Cerebellar cortex (tissue), 1 donor: ENCODE results near the gene UQCC2.

ENCODE experiments used
- DNase-seq: peaks from one replicate; pipeline ENCODE4 v3.0.0-alpha.2; 2015; ENCODE audit warnings: low spot score

The UQCC2 gene

DNA sequence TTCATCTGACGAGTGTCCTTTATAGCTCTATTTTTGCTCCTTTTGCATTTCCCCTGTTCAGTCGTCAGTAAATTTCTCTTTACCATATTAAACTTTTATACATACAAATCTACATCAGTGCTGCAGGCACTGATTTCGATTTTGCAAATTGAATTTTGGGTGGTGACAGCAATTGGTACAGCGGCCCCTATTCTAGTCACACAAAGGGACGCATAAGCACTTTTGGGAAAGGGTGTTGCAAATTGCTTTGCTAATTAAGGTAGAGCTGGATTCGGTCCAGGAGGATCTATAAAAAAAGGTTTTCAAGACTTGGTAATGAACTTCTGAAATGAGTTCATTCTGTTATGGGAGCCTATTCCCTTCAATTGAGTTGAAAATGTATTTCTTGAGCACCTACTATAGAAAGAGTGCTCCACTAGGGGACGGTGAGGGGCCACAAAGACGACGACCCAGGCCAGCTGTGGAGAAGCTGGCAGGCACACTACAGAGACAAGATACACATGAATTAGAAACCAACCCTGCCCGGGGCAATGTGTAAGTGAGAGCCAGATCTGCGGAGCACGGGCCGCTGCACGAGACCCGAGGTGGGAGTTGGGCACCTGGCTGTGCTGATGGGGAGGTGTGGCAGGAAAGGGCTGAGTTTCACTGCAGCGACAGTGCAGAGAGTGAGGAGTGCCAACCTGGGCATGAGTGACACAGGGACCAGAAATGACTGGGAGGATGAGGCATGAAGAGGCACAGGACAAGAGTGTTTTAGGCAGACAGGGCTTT lies 5.4 kb downstream of the UQCC2 start:
- DNase-seq: no peak

DNA sequence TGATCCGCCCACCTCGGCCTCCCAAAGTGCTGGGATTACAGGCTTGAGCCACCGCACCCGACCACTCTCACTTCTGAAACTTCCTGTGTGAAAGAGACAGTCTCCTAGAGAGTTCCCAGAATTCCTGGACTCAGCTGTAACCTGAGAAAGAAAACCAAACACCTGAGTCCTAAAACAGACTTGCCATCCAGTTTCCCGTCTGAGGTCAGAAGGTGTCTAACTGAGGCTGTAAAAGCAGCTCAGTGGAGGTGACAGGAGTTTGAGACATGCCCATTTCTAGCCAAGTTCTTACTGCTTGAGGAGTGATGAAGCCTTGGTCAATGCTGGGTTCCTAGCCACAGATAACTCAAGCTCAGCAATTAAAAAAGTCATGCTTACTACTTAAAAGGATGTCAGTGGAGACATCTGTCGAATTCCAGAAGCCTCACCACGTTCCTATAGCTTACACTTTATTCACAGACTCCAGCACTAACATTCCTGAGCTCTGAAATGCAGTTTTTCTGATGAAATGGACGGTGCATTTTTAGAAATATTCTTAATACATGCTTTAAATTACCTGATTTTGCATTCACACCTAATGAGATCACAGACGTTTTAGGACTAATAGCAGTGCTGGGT lies 6.1 kb downstream of the UQCC2 start:
- DNase-seq: no peak

DNA sequence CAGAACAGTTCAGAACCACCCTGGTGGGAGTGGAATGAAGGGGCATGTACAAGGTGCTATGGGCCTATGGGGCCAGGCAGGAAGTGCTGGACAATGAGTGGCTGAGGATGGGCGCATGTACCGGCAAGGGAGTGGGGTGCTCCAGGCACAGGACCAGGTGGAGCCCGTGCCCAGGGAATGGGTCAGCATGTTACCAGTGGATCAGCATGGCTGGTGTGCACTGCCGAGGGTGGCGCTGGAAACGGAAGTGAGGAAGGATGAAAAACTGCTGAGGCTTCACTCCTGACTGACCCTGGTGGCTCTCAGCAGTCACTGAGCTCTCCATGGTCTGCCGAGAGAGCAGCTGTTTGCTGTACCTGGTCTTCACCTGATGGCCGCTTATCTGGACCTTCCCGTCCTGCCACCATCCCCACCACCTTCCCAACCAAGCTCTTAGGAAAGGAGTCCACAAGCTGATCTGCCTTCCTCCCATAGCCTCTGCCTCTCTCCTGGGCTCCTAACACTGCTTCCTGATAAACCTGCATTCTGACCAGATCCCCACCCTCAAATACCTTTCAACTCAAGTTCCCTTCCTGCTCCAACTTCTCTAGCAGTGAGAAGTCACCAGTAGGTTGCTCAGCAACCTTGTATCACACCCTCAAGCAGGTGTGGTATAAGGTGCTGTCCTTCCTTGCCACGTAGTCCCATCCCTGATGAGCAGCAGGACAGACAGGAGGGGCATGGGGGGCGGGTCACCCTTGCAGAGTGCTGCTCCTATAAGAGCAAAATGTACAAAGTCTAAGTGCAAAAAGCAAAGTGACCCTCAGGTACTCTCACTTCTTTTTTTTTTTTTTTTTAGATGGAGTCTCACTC lies 7.1 kb downstream of the UQCC2 start:
- no peak for DNase-seq

DNA sequence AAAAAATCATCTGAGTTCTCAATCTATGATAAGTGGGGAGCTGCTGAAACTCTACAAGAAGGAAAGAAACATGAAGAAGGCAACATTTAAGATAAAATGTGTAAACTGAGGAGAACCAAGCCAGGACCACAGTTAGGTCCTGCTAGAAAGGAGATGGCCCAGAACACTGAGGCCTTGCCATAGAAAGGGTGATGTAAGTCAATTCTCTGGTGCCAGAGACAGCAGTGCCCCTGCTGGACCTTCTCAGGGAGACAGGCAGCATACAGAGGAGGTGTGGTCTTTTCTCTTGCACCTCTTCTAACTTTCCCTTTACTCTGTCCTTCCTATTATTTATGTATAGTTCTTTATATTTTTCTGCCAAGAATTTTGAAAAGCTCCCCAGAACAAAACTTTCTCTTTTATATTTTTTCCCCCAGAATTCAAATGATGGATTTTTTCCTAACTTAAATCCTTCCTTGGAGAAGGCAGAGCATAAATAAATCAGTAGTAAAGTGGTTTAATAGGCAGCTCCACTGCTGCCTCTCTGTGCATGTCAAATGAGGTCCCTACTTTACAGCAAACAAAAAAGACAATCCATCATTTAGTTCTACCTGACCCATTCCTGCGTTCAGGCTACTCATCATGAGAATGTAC lies 9.0 kb downstream of the UQCC2 start:
- peak; percentile 66 for DNase-seq

DNA sequence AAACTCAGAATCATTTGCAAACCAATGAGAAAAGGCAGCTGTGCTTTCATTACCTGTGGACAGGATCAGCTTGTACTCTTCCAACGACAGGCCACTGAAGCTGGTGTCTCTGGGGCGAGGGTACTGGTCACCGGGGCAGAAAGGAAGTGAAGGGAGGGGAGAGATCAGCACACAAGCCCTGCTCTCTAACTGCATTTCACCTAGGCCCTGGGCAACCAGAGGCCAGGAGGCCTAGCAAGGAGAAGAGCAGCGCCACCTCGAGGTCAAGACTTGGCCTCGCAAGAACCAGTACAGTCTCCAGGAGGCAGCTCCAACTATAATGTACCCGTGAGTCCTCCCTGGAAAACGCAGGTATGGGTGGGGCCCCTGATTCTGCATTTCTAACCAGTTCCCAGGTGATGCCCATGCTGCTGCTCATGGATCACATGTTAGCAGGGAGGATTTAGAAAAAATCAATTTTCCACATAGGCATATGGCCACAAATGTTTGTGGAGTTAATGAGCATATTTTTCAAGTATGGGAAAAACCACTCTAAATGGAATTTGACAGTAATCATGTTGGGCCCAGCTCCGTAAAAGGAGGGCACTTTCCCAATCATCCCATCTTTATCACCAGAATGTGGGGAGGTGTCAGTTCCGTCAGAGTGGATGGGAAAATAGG lies 11.0 kb downstream of the UQCC2 start:
- peak; percentile 79 for DNase-seq

DNA sequence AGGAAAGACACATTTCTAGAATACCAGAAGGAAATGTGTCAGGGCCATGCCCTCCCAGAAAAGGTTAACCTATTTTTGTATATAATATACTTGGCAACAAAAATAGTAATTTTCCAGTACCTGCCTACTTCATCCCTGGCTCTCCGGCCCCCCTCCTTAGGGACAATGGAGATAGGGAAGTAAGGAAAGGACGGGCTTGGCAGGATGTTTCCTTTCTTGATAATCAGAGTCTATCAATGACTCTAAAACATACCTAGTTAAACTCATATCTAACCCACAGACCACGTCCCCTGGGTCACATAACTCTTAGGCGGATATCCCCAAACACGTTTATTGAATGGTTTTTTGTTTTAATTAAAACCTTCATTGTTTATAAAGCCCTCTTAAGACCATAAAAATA lies 11.8 kb downstream of the UQCC2 start:
- no peak for DNase-seq

DNA sequence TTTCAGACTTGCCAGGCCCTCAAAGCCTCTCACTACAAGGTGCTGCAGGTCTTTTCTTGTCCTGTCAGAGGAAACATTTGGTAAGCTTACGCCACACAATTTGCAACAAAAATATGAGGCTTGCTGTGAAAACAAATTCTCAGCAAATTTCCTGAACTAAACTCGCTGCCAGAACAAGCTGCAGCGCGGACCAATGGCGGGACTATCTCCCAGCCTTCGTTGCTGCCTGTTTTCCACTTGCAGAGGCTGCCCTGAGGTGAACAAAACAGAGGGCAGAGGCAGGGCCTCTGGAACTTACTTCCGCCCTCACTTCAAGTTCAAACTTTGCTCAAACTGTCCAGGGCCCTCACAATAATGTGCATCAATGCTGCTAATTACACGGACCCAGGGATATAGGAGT lies 12.4 kb downstream of the UQCC2 start:
- no peak for DNase-seq

DNA sequence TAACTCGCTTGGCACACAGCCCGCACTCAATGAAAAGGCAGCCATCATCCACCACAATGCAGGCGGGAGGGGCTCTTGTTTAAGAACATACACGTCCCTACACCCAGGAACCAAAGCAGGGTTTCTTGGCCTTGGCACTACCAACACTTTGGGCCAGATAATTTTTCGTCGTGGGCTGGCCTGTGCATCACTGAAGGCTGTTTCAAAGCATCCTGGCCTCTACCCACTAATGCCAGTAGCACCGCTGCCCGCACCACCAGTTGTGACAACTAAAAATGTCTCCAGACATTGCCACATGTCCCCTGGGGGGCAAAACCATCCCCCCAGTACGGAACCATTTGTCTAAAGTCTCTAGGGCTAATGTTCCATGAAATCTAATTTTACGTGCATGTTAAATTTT lies 13.0 kb downstream of the UQCC2 start:
- no peak for DNase-seq

DNA sequence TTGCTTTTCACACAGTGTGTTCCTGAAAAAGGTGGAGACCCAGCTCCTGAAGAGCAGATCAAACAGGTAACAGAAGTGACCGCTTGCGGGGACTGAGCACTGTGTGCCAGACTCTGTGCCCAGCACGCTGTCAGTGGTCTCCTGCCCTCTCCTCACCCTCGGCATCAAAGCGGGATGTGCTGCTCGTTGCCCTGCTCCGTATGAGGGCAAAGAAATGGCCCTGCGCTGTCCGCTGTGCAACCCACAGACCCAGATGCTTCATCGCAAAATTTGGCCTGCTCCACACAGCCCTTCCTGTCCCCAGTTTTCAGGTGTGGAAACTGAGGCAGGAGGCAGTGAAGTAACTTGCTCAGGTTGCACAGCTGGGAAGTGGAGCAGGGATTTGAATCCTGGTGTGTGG lies 13.7 kb downstream of the UQCC2 start:
- DNase-seq: no peak

DNA sequence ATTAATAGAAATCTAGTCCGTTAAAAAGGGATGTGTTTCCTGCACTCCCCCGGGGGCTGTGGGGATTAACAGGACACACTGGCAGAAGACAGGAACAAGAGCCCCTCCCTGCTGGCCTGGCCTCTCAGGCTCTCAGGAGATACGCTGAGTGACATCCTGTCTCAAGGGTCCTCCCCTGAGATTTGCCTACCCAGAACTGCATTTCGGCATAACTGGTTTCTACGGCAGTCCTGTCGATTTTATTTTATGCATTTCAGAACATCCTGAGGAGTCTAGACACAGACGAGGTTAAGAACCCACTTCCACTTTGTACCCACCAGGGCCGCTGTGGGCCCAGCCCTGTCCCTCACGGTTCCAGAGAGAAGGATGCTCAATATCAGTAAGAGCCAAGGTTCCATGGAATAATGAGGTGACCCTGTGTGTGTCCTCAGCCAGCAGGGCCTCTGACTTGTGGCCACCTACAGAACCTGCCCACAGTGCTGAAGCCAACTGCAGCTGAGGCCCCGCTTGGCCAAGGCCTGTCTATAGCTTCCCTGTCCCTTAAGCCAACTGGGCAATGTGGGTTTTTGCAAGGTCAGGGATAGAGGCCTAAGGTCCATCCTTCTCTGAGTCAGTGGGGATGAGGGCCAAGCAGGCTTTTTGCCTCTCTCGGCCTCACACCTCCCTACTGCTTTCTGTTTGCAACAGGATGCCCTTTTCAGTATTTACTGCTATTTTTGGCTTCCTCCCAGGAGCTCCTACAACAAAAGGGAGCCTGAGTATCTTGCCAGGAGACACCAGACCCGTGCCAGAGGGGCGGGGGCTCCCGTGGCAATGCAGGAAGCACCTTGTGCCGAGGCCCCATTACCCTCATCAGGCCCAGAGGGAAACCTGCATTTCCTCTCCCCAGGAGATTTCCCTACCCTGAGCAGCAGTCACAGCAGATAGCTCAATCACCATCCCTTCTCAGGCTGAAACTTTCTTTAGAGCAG lies 14.7 kb downstream of the UQCC2 start:
- peak; percentile 43 for DNase-seq

DNA sequence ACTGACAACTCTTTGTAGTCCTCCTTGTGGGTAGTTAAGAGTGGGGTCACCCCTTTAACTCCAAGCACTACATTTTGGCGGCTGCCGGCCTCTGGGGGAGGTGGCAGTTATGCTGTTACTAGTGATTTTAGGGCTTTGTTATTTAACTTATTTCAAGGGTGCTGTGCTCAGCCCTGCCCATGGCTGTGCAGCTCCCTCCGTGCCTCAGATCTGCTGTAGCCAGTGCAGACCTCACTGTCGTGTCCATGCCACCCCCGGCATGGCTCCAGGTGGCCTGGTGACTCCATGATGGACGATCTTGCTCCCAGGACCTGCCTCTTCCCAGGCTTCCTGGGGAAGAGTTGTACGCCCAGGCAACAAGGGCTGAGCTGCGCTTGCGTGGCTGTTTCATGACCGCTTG lies 15.4 kb downstream of the UQCC2 start:
- no peak for DNase-seq

DNA sequence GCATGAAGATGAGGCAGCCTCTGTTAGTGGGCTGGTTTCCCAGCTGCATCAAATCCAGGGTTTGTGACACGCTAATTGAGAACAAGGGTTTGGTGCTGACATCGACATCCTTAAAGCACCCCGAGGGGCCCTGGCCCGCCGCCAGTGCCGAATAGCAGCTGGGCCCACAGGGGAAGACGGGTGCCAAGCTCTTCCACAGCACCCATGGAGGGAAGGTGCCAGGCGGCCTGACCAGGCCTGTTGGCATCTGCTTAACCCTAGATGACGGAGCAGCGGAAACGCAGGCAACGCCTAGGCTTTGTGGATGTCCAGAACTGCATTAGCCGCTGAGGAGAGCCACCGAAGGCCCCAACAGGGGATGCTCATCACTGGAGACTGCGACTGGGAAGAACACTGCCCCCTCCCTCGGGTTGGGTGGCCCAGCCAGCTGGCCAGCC lies 16.0 kb downstream of the UQCC2 start:
- DNase-seq: no peak

DNA sequence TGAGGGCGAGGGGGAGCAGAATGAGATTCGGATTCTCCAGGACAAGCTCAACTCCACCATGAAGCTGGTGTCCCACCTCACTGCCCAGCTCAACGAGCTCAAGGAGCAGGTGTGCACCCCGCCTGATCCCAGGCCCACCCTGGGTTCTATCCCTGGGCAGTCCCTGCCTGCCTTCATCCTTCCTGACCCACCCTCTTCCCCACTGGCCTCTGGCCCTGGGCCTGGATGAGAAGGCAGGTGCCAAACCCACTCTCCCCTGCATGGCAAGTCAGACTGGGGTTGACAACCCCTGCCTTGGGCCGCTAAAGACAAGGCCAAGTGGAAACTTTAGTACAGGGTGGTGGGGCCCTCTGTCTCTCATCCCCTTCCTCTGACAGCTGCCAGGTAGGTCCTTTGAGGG lies 16.5 kb downstream of the UQCC2 start:
- DNase-seq: no peak

DNA sequence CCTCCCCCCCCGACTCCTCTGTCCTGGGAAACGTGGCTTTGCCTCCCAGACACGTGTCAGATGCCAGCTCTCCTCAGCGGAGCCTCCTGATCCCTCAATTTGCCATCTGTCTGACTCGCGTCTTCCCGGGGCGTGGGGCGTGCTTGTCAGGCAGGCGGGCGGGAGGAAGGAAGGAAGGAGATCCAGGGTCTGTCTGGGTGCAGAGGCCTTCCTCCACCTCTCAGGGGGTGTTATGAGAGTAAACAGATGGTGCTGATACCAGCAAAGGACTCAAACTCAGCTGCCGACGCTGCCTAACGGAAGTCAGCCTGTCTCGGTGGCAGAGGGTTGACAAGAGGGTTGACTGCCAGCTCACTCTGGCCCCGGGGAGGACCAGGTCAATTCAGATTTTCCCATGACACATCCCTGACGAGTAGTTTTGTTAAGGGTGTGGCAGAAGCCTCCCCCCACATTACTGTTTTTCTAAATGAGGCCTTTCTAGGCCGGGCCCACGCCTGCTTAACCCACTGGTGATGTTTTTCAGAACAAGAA lies 17.0 kb downstream of the UQCC2 start:
- peak; percentile 85 for DNase-seq

DNA sequence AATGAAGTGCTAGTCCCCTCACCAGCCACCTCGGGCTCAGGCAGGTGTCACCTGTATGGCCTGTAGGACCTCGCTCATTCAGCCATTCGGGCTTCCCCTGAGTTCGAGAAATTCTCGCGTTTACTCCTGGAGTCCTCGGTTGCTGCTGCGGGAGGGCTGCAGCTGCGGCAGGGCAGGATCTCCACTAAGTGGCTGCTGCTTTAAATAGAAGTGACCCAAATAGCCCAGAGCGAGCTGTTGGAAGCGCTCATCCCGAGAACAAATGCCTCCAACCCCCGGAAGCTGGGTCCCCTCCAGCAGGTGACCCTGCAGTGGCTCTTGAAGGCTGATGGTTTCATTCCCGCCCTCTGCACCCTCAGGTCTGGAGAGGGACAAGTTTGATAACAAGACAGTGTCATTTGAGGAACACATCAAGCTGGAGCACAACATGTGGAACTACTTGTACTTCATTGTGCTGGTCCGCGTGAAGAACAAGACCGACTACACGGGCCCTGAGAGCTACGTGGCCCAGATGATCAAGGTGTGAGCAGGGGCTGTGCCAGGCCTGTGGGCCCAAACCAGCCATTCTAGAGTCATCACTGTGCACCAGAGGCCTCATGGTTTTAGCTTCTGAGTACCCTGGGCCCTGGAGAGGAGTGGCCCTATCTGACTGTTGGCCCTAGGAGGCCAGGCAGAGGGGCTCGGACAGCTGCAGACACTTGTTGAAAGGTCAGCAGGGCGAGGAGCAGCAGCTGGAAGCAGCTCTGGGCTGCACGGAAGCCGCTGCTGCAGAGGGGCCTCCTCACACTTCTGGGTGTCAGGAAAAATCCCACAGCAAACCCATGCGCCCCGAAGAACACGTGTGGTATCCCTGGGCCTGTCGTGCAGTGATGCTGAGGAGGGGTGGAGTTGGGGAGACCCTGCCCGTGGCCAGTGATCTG lies 18.1 kb downstream of the UQCC2 start:
- peak; percentile 44 for DNase-seq

DNA sequence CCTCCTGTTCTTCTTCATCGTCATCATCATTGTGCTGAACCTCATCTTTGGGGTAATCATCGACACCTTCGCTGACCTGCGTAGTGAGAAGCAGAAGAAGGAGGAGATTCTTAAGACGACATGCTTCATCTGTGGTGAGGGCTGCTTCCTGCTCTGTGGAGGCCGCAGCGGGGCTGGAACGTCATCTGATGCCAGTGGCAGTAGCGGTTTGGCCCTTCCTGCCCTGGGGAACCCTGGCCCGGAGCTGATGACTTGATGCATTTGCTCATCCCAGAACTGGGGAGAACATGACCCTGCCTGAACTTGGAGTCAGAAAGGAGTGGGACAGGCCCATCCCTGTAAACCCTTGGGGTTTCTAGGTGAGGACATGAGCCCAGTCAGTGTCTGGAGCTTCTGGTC lies 18.7 kb downstream of the UQCC2 start:
- DNase-seq: no peak

DNA sequence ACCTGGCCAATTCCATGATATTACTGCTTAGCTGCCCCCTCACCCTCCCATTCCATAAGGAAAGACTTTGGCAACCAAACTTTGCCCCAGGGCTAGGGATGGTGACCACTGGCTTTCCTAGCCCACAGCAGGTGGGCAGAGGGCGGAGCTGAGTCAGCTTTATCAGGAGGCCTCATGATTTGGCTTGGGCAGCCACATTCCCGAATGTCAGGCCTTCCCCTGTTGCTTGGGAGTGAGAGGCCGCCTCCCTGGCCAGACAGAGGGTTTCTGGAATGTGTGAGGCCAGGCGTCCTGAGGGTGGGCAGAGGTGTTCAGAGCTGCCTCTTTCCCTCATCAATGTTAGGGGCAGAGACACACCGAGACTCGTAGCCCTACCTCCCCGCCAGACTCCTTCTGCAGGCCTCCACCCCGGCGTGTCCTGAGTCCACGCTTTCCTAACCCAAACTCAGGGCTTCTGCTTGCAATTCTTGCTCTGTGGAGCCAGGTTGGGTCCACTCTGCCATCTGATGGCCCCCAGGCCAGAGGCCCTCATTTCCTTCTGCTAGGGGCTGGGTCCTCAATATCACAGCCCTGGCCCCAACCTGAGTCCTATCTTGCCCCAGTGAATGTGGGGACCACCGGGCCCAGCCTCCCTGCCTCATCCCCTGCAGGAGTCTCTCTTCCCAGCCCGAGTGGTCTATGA lies 19.3 kb downstream of the UQCC2 start:
- DNase-seq: no peak

DNA sequence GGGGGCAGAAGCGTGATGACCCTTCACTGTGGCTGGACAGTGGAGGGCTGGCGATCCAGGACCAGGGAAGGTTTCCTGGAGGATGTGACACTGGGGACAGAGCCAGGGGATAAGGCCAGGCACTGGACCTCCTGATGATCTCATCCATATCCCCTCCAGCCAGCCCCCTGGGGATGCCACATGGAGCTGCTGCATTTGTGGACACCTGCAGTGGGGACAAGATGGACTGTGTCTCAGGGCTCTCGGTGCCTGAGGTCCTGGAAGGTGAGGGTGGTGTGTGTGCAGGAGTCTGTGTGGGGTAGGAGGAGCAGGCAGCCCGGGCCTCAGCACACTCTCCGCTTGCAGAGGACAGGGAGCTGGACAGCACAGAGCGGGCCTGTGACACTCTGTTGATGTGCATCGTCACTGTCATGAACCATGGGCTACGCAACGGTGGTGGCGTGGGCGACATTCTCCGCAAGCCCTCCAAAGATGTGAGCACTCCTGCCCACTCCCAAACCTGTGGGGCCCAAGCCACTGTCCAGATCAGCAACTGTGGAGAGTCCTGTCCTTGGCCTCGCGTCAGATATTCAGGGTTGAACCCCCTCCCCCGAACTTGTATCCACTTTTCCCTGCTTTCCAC lies 19.9 kb downstream of the UQCC2 start:
- no peak for DNase-seq
